Tibial nerve (tissue), 4 donors: ENCODE results near the gene HNRNPLL. TPM values are rescaled to one million over a fixed set of nuclear protein-coding genes. Genes with fewer than 3 reads are reported as not detected.
"Not testable (repeated sequence)": the region's sequence is repeated elsewhere in the genome, so short reads cannot be mapped to it uniquely, and the experiment has no call there.

Experiments used
- DNase-seq, 2 donors: peaks; one replicate each; pipeline ENCODE4 v3.0.0-alpha.2; 2019; ENCODE audit warnings: low spot score in 2 of 2
- H3K27ac ChIP-seq, 4 donors: fragments of 200-600 bp; sonication (generic) in 3 of 4; one replicate each; pipeline ENCODE4 v1.5.1; 2017 to 2019; ENCODE audit warnings: mild to moderate bottlenecking in 1 of 4
- H3K27me3 ChIP-seq, 2 donors: fragments of 200-600 bp; sonication (generic) in 1 of 2; one replicate each; pipeline versions ENCODE4 v1.5.1 to v1.6.0; 2017 to 2019
- H3K36me3 ChIP-seq, 3 donors: fragments of 200-600 bp; sonication (generic); one replicate each; pipeline ENCODE4 v1.5.1; 2018 to 2019
- H3K4me1 ChIP-seq, 4 donors: fragments of 200-600 bp; sonication (generic) in 3 of 4; one replicate each; pipeline ENCODE4 v1.5.1; 2017 to 2019
- H3K4me3 ChIP-seq, 4 donors: fragments of 200-600 bp; sonication (generic) in 3 of 4; one replicate each; pipeline ENCODE4 v1.5.1; 2017 to 2019; ENCODE audit warnings: mild to moderate bottlenecking in 1 of 4, moderate library complexity in 1 of 4
- H3K9me3 ChIP-seq, 4 donors: fragments of 200-600 bp; sonication (generic) in 3 of 4; one replicate each; pipeline ENCODE4 v1.5.1; 2017 to 2019
- CTCF ChIP-seq, 5 experiments: fragments of 200-600 bp in 3 of 5; fragments of 450-650 bp in 2 of 5; sonication (generic) in 3 of 5; IDR thresholded peaks; one replicate each; pipeline ENCODE4 v1.5.1; 2016 to 2019; ENCODE audit warnings: antibody characterized with exemption in 5 of 5, mild to moderate bottlenecking in 3 of 5, moderate library complexity in 2 of 5
- EP300 ChIP-seq, 2 donors: sonication (generic); formaldehyde crosslinking; IDR thresholded peaks; one replicate each; pipeline ENCODE4 v1.6.1; 2017; ENCODE audit warnings: antibody characterized with exemption in 2 of 2, mild to moderate bottlenecking in 1 of 2
- POLR2A ChIP-seq, 2 donors: fragments of 450-650 bp; IDR thresholded peaks; one replicate each; pipeline ENCODE4 v1.6.1; 2017; ENCODE audit warnings: antibody characterized with exemption in 2 of 2, mild to moderate bottlenecking in 2 of 2, moderate library complexity in 2 of 2
- WGBS, 2 donors: methylation state at CpG; one replicate each; pipeline ENCODE4 v1.1.5; 2018; 5-methylcytosine and 5-hydroxymethylcytosine counted together
- total RNA-seq, 4 donors: library from RNA; depleted of rRNA; stranded (reverse); fragments of >200 nt; gene quantifications; one replicate each; pipeline ENCODE4 v1.1.0, GENCODE V29; 2016

HNRNPLL gene
- total RNA-seq, 4 donors from 2014 or later = 49.5 to 62.5 (median 53.5) TPM

- 81 to 87% methylated on average over 3 of the region's 3 CpGs for WGBS, 2 donors
- no peak for TF ChIP-seq CTCF (IDR thresholded peaks at IDR 0.05)
- no peak for TF ChIP-seq EP300 (IDR thresholded peaks at IDR 0.05)
- no peak for TF ChIP-seq POLR2A (IDR thresholded peaks at IDR 0.05)
- no peaks in the 10 kb centered on the region for H3K36me3 ChIP-seq
- H3K27me3 ChIP-seq = no peaks in the 10 kb centered on the region
- no peaks in the 10 kb centered on the region for H3K9me3 ChIP-seq
- DNase-seq = no peak
- no peak overlapping the region for H3K4me3 ChIP-seq
- no peak overlapping the region for H3K27ac ChIP-seq
- peaks cover 0 to 15% (median 5%) of the 10 kb centered on the region in 4 donors for H3K4me1 ChIP-seq
Measured at GRCh38 chr2:38617301-38617700, 14.6 kb upstream of the HNRNPLL start.

GRCh38 chr2:38615237-38615636 lies 12.5 kb upstream of the HNRNPLL start:
- Histone ChIP-seq H3K36me3 (no peaks in the 10 kb centered on the region), H3K9me3 (no peaks in the 10 kb centered on the region), H3K27ac (no peak overlapping the region), H3K4me1 (peaks cover 0 to 12% (median 5%) of the 10 kb centered on the region in 4 donors), H3K4me3 (no peak overlapping the region), H3K27me3 (no peaks in the 10 kb centered on the region)
- WGBS, 2 donors = 24 to 41% methylated on average over 1 of the region's 1 CpG
- no peak for DNase-seq
- no peak for TF ChIP-seq CTCF (IDR thresholded peaks at IDR 0.05)
- no peak for TF ChIP-seq POLR2A (IDR thresholded peaks at IDR 0.05)
- no peak for TF ChIP-seq EP300 (IDR thresholded peaks at IDR 0.05)

DNA sequence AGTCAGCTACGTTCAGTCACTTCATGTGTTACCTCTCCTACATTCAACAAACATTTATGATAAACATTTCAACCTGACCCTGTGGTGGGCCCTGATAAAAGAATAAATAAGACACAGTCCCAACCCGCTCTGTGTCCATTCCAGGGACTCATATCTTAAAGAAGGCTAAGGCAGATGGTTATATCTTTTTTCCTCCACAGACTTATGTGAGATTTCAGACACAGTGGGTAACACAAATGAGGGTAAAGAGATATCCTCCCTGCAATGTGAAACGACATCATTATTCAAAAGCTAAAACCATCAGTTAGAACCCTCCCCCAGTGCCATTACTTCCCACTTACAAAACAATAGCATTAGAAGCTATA lies 11.1 kb upstream of the HNRNPLL start:
- H3K4me1 ChIP-seq = peaks cover 0 to 4% (median 0%) of the 10 kb centered on the region in 4 donors
- H3K9me3 ChIP-seq = no peaks in the 10 kb centered on the region
- no peak overlapping the region for H3K27ac ChIP-seq
- no peak overlapping the region for H3K4me3 ChIP-seq
- no peaks in the 10 kb centered on the region for H3K36me3 ChIP-seq
- no peak for TF ChIP-seq EP300 (IDR thresholded peaks at IDR 0.05)
- no peak for TF ChIP-seq POLR2A (IDR thresholded peaks at IDR 0.05)
- TF ChIP-seq CTCF (IDR thresholded peaks at IDR 0.05) = no peak
- 72 to 75% methylated on average over 3 of the region's 3 CpGs for WGBS, 2 donors
- no peaks in the 10 kb centered on the region for H3K27me3 ChIP-seq
- no peak for DNase-seq

DNA sequence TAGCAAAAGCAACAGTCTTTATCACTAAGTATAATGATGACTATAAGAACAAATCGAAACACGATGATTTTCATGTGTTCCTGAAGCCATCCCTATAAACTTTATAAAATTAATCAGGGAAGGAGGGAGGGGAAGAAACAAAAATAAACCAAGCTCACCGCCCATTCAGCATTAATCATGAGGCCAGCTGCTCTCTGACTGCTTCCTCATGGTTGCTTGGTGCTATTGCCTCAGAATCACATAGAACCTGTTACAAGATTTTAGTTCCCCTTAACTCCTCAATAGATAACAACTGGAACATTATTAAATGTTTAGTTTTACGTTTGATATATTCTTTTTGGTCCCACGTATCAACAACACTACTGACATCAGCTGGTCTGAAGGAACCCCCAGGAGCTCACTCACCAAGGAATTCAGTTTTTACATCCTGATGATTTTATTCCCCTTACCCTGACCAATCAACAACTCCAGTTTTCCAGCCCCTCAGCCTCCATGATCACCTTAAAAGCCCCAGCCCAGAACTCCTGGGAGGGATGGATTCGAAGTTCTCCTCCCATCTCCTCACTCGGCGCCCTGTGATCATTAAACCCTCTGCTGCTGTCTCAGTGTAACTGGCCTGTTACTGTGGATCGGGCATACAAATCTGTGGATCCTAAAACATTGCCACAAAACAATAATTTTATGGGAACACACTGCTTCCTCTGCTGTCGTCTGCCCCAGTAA lies 10.6 kb upstream of the HNRNPLL start:
- Histone ChIP-seq H3K27ac (peak overlapping the region in 2 of 4 donors; percentile 30 to 34), H3K27me3 (no peaks in the 10 kb centered on the region), H3K4me1 (peaks cover 0 to 4% (median 0%) of the 10 kb centered on the region in 4 donors), H3K36me3 (no peaks in the 10 kb centered on the region), H3K9me3 (no peaks in the 10 kb centered on the region), H3K4me3 (no peak overlapping the region)
- TF ChIP-seq EP300 (IDR thresholded peaks at IDR 0.05) = peak in 1 of 2 donors; percentile 45
- TF ChIP-seq CTCF (IDR thresholded peaks at IDR 0.05) = no peak
- TF ChIP-seq POLR2A (IDR thresholded peaks at IDR 0.05) = no peak
- no peak for DNase-seq
- WGBS, 2 donors = 60 to 64% methylated on average over 10 of the region's 10 CpGs

DNA sequence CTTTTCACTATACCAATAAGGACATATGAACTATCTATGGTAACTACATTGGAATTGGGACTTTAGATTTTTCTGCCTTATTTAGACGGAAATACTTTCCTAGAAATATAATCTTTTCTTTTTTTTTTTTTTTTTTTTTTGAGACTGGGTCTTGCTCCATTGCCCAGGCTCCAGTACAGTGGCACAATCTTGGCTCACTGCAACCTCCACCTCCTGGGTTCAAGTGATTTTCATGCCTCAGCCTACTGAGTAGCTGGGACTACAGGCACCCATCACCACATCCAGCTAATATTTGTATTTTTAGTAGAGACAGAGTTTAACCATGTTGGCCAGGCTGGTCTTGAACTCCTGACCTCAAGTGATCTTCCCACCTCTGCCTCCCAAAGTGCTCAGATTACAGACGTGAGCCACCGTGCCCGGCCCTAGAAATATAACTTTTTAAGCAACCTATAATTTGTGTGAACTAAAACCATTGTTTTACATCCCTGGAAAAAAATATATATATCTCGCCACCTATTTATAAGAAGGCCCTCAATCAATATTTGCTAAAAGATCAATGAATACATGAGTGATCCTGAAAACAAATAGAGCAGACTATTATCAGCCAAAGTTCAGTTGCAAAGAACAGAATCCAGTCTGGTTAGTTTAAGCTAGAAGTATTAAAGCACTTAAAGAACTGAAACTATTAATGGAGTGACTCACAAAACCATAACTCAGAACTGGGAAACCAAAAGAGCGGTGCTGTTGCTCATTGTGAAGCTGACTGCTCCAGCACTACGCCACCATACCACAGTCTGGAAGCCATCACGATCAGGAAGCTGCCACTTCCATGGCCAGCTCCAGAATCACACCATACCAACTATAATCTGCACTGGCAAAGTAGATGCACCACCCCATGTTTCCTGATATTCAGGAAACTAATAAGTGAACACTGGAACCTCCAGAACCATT lies 8.4 kb upstream of the HNRNPLL start:
- 77 to 79% methylated on average over 8 of the region's 8 CpGs for WGBS, 2 donors
- DNase-seq = no peak
- no peaks in the 10 kb centered on the region for H3K9me3 ChIP-seq
- peaks cover 0 to 4% (median 0%) of the 10 kb centered on the region in 4 donors for H3K4me1 ChIP-seq
- H3K27ac ChIP-seq = no peak overlapping the region
- H3K27me3 ChIP-seq = no peaks in the 10 kb centered on the region
- no peak overlapping the region for H3K4me3 ChIP-seq
- no peaks in the 10 kb centered on the region for H3K36me3 ChIP-seq
- TF ChIP-seq EP300 (IDR thresholded peaks at IDR 0.05) = no peak
- no peak for TF ChIP-seq CTCF (IDR thresholded peaks at IDR 0.05)
- TF ChIP-seq POLR2A (IDR thresholded peaks at IDR 0.05) = no peak

DNA sequence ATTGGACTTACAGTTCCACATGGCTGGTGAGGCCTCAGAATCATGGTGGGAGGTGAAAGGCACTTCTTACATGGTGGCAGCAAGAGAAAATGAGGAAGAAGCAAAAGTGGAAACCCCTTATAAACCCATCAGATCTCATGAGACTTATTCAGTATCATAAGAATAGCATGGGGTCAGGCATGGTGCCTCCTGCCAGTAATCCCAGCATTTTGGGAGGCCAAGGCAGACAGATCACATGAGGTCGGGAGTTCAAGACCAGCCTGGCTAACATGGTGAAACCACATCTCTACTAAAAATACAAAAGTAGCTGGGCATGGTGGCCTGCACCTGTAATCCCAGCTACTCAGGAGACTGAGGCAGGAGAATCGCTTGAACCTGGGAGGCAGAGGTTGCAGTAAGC lies 6.5 kb upstream of the HNRNPLL start:
- H3K4me3 ChIP-seq, H3K36me3 ChIP-seq, H3K9me3 ChIP-seq, H3K27ac ChIP-seq, H3K4me1 ChIP-seq, DNase-seq, H3K27me3 ChIP-seq: not testable (repeated sequence)
- 95 to 100% methylated on average over 2 of the region's 2 CpGs for WGBS, 2 donors
